Measurements from ENCODE around the gene ZSCAN22.

Gene ZSCAN22

DNA sequence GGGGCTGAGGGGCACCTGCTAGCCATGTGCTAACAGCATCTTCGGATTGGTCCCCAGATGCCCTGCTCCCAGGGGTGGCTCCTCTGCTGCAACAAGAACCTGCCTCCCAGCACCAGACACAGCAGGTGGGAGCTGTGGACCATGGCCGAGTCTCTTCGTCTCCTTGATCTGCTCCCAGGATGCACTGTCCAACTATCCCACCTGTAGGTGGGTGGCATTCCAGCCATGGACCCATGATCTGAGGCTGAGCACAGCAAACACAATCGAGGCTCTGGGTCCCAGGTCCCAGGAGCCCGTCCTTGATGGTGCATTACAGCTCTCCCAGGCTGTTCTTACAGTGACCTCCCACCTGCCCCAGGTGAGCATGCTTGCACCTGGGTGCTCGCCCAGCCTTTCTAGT, 52.5 kb downstream of the ZSCAN22 start:
- TF ChIP-seq, protein P1, sequence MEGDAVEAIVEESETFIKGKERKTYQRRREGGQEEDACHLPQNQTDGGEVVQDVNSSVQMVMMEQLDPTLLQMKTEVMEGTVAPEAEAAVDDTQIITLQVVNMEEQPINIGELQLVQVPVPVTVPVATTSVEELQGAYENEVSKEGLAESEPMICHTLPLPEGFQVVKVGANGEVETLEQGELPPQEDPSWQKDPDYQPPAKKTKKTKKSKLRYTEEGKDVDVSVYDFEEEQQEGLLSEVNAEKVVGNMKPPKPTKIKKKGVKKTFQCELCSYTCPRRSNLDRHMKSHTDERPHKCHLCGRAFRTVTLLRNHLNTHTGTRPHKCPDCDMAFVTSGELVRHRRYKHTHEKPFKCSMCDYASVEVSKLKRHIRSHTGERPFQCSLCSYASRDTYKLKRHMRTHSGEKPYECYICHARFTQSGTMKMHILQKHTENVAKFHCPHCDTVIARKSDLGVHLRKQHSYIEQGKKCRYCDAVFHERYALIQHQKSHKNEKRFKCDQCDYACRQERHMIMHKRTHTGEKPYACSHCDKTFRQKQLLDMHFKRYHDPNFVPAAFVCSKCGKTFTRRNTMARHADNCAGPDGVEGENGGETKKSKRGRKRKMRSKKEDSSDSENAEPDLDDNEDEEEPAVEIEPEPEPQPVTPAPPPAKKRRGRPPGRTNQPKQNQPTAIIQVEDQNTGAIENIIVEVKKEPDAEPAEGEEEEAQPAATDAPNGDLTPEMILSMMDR (conservative IDR thresholded peaks at IDR 0.05; ENCODE audit: low read depth, low read length): no peak
- DNase-seq (ENCODE audit: low read depth): no peak
- H3K4me3 ChIP-seq (ENCODE audit: low read length): no peak overlapping the region

DNA sequence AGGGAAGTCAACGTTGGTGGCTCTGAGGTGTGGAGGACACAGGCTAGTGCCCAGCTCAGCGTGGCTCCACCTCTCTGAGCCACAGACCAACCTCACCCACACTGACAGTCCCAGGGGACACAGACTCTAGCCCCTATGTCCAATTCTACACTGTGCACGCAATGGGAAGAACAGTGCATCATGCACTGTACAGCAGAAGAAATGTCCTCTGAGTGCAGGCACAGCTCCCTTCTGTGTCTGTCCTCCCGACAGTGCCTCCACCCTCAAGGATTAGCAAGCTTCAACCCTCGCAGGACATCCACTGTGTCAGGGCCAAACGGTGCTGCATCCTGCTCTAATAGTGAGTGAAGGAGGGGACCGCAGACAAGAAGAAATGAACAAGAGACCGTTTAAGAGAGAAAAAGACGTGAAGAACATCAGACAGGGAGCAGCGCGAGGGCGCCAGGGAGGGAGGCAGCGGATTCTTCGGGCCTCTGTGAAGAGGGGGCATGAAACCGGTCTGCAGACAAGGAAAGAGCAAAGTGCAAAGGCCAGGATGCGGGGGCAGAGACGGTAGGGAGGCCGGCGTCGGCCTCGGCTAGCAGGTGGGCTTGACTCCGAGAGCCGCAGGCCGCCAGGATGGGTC, 53.4 kb downstream of the ZSCAN22 start:
- TF ChIP-seq, protein P1 (conservative IDR thresholded peaks at IDR 0.05; ENCODE audit: low read depth, low read length): peak; percentile 2
- peak overlapping the region; percentile 68 for H3K4me3 ChIP-seq (ENCODE audit: low read length)
- no peak for DNase-seq (ENCODE audit: low read depth)

DNA sequence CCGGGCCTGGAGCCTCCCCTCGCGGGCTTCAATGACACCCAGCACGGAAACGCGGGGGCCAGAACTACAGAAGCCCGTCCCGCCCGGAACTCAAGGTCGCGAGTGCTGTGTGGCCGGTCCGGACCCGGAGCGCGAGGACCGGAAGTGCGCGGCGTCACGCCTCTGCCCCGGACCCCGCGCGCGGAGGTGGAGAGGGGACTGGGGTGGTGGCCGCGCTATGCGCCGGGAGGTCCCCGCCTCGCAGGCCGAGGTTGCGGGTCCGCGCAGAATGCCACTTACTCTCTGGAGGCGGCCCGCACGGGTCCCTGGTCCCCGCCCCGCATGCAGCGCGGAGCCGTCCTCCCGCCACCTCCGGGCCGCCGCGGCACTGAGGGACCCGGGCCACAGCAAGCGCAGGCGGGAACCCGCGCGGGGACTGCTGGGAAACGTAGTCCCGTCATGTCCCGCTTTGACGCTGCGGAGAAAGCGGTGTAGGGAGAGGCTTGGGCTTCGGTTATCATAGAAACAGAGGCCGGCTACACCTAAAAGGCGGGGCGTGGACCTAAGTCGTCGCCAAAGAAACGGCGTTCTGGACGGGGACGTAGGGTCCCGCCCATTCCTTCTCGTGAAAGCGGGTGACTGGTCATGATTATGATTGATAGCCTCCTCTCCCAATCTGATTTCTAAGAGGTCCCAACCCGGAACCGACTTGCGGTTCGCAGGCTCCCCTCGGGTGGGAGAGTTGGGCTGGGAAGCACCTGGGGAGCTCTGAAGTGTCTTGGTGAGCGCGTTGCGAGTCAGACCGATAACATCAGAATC, 54.1 kb downstream of the ZSCAN22 start, which contains the start of gene ZNF837:
Gene ZNF837, minus strand, starts transcription at position 369 of the 798 bp plus-strand sequence. CDS start 11,698 bp downstream, outside the sequence.
- H3K4me3 ChIP-seq (ENCODE audit: low read length): peak within 1 kb of the TSS; percentile 87
- DNase-seq (ENCODE audit: low read depth): peak; percentile 100
- TF ChIP-seq, protein P1 (conservative IDR thresholded peaks at IDR 0.05; ENCODE audit: low read depth, low read length): no peak

DNA sequence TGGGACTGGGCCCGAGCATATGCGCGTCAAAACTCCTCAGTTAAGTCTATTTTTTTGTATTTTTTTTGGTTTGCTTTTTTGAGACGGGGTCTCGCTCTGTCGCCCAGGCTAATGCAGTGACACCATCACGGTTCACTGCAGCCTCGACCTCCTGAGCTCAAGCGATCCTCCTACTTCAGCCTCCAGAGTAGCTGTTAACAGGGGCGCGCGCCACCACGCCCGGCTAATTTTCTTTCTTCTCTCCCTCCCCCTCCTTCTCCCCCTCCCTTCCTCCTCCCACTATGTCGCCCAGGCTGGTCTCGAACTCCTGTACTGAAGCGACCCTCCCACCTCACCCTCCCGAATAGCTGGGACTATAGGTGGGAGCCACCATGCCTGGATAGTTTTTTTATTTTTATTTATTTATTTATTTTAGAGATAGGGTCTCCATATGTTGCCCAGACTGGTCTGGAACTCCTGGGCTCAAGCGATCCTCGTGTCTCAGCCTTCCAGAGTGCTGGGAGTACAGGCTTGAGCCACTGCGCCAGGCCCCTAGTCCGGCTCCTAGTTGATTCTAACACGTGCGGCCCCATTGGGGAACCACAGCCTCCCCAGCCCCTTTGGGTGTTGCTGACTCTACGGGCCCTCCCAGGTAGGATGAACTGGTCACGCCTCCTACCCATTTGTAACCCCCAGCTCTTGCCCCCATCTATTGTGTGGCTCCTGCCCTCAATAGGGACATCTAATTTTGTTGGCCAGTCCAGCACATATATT, 54.8 kb downstream of the ZSCAN22 start:
- TF ChIP-seq, protein P1 (conservative IDR thresholded peaks at IDR 0.05; ENCODE audit: low read depth, low read length): no peak
- DNase-seq (ENCODE audit: low read depth): no peak

DNA sequence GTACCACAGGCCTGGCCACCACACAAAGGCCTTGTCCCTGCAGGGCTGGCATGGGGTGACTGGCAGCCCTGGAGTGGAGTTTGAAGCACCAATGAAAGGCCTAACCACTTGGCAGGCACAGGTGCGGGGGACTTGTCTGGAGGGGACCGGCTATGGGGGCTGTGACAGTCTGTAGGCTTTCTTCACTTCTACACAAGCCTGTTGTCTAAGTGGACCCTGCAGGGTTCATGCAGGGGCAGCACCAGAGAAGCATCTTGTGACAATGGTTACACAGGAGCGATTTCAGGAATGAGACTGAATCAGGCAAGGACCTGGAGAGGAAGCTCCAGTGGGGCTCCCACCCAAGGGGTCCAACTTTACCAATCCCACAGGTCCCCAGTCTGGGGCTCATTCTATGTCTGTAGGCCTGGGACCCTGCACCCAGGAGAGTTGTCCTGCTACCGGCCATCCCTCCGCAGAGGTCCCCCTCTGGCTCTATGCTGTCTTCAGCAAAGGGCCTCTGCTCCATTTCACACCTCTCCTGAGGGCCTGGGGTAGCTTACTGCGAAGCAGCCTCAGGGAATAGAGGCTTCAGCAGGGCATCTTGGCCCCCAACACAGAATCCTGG, 56.3 kb downstream of the ZSCAN22 start:
- H3K4me3 ChIP-seq (ENCODE audit: low read length): no peak overlapping the region
- TF ChIP-seq, protein P1 (conservative IDR thresholded peaks at IDR 0.05; ENCODE audit: low read depth, low read length): no peak
- no peak for DNase-seq (ENCODE audit: low read depth)

More for the DNA sequence above, 54.8 kb downstream of the ZSCAN22 start:
- peak overlapping the region; percentile 87 for H3K4me3 ChIP-seq (ENCODE audit: low read length)

DNA sequence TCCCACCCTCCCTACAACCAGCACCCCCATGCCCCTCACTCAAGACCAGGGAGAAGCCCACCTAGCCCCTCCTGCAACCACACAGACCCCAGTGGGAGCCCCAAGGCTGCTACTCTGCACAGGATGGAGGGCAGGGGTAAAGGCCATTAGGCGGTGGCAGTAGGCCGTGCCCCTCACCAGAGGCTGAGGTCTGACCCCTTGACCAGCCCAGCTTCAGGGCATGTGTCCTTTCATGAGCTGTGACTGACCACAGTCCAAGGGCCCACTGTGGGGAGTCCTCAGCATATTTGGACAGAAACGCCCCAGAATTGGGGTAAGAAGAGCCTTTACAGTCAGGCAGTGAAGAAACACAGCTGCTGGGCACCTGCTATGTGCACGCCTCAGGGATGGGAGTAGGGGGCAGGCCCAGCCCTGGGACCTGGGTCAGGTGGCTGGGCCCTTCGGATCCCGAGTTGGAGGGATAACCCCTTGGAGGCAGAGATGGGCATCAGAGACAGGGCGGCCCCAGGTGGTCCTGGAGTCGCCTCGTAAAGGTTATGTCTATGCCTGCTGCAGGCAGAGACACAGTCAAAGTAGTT, 58.6 kb downstream of the ZSCAN22 start:
- DNase-seq (ENCODE audit: low read depth): no peak
- peak overlapping the region; percentile 66 for H3K4me3 ChIP-seq (ENCODE audit: low read length)
- TF ChIP-seq, protein P1 (conservative IDR thresholded peaks at IDR 0.05; ENCODE audit: low read depth, low read length): no peak

Measured in retinal pigment epithelial cell (primary cell).